Prostate gland (tissue), 2 donors: ENCODE measurements around the gene METRNL. TPM values are rescaled to one million over a fixed set of nuclear protein-coding genes. Genes with fewer than 3 reads are reported as not detected.
"Not testable (repeated sequence)": the region's sequence is repeated elsewhere in the genome, so short reads cannot be mapped to it uniquely, and the experiment has no call there.

Experiments used
- DNase-seq: peaks from one replicate; pipeline ENCODE4 v3.0.0-alpha.2; 2019; ENCODE audit warnings: low spot score
- H3K27ac ChIP-seq, 2 donors: fragments of 200-600 bp; sonication (generic); 2 replicates each; pipeline ENCODE4 v1.5.1; 2017 to 2019
- H3K27me3 ChIP-seq: fragments of 200-600 bp; sonication (generic); replicated peaks from 2 replicates; pipeline ENCODE4 v1.5.1; 2019; ENCODE audit not compliant: insufficient read depth
- H3K36me3 ChIP-seq, 2 donors: fragments of 200-600 bp; sonication (generic); 1 replicate in 1 of 2; 2 replicates in 1 of 2; pipeline versions ENCODE4 v1.5.1 to v1.8.1; 2017 to 2019
- H3K4me1 ChIP-seq: fragments of 200-600 bp; sonication (generic); replicated peaks from 2 replicates; pipeline ENCODE4 v1.5.1; 2019
- H3K4me3 ChIP-seq, 2 donors: fragments of 200-600 bp; sonication (generic); 2 replicates each; pipeline ENCODE4 v1.5.1; 2017 to 2019
- H3K9me3 ChIP-seq: fragments of 200-600 bp; sonication (generic); 2 replicates; pipeline ENCODE4 v1.5.1; 2017
- POLR2A ChIP-seq: fragments of 450-650 bp; IDR thresholded peaks from one replicate; pipeline ENCODE4 v1.6.1; 2016; ENCODE audit warnings: antibody characterized with exemption, mild to moderate bottlenecking
- POLR2AphosphoS5 ChIP-seq: sonication (generic); formaldehyde crosslinking; IDR thresholded peaks from one replicate; pipeline ENCODE4 v1.6.1; 2017; ENCODE audit warnings: antibody characterized with exemption
- WGBS: methylation state at CpG from one replicate; pipeline ENCODE4 v1.1.5; 2018; 5-methylcytosine and 5-hydroxymethylcytosine counted together
- intact Hi-C: fragments of 100-400 bp; cut with DNase I; formaldehyde crosslinking; loops from one replicate; pipeline ENCODE4 v1.14.2; 2022
- total RNA-seq, 2 donors: library from RNA; depleted of rRNA; stranded (reverse); fragments of >200 nt; gene quantifications; one replicate each; pipeline ENCODE4 v1.1.0, GENCODE V29; 2016
- TF ChIP-seq, protein P1 (sequence below), 4 experiments: fragments of 200-600 bp in 2 of 4; fragments of 450-650 bp in 2 of 4; sonication (generic) in 2 of 4; IDR thresholded peaks; 1 replicate in 3 of 4; 2 replicates in 1 of 4; pipeline ENCODE4 v1.5.1; 2016 to 2019; ENCODE audit warnings: antibody characterized with exemption in 4 of 4, mild to moderate bottlenecking in 2 of 4, moderate library complexity in 2 of 4

The METRNL gene
- total RNA-seq, 2 donors from 2014 or later: 22.4 to 59.4 TPM

GRCh38 chr17:83118071-83118841 lies 38.8 kb downstream of the METRNL start:
- no peak for DNase-seq
- Histone ChIP-seq H3K4me3 (no peak overlapping the region), H3K27ac (no peak overlapping the region)

GRCh38 chr17:83119987-83120864 lies 40.8 kb downstream of the METRNL start:
- peaks cover 3% of the 10 kb centered on the region for H3K27me3 ChIP-seq
- H3K36me3 ChIP-seq: no peaks in the 10 kb centered on the region
- intact Hi-C loops: no loop called here
- no peak overlapping the region for H3K27ac ChIP-seq
- H3K4me1 ChIP-seq: no peaks in the 10 kb centered on the region
- no peak for DNase-seq
- TF ChIP-seq, protein P1, sequence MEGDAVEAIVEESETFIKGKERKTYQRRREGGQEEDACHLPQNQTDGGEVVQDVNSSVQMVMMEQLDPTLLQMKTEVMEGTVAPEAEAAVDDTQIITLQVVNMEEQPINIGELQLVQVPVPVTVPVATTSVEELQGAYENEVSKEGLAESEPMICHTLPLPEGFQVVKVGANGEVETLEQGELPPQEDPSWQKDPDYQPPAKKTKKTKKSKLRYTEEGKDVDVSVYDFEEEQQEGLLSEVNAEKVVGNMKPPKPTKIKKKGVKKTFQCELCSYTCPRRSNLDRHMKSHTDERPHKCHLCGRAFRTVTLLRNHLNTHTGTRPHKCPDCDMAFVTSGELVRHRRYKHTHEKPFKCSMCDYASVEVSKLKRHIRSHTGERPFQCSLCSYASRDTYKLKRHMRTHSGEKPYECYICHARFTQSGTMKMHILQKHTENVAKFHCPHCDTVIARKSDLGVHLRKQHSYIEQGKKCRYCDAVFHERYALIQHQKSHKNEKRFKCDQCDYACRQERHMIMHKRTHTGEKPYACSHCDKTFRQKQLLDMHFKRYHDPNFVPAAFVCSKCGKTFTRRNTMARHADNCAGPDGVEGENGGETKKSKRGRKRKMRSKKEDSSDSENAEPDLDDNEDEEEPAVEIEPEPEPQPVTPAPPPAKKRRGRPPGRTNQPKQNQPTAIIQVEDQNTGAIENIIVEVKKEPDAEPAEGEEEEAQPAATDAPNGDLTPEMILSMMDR (IDR thresholded peaks at IDR 0.05): no peak
- no peak for TF ChIP-seq POLR2A
- TF ChIP-seq POLR2AphosphoS5: no peak
- WGBS: 69% methylated on average over 25 of the region's 25 CpGs
- H3K4me3 ChIP-seq: no peak overlapping the region
- no peaks in the 10 kb centered on the region for H3K9me3 ChIP-seq

More at GRCh38 chr17:83118071-83118841, 38.8 kb downstream of the METRNL start:
- Histone ChIP-seq H3K4me1 (no peaks in the 10 kb centered on the region), H3K27me3 (peaks cover 3% of the 10 kb centered on the region), H3K36me3 (no peaks in the 10 kb centered on the region), H3K9me3 (no peaks in the 10 kb centered on the region)
- WGBS: 85% methylated on average over 22 of the region's 22 CpGs
- intact Hi-C loops: no loop called here
- TF ChIP-seq, protein P1 (IDR thresholded peaks at IDR 0.05): no peak
- TF ChIP-seq POLR2A: no peak

GRCh38 chr17:83121473-83121872 lies 42.1 kb downstream of the METRNL start:
- H3K27ac ChIP-seq, H3K9me3 ChIP-seq, intact Hi-C loops, H3K4me1 ChIP-seq, DNase-seq, H3K36me3 ChIP-seq, H3K27me3 ChIP-seq, H3K4me3 ChIP-seq: not testable (repeated sequence)
- 73% methylated on average over 12 of the region's 12 CpGs for WGBS

DNA sequence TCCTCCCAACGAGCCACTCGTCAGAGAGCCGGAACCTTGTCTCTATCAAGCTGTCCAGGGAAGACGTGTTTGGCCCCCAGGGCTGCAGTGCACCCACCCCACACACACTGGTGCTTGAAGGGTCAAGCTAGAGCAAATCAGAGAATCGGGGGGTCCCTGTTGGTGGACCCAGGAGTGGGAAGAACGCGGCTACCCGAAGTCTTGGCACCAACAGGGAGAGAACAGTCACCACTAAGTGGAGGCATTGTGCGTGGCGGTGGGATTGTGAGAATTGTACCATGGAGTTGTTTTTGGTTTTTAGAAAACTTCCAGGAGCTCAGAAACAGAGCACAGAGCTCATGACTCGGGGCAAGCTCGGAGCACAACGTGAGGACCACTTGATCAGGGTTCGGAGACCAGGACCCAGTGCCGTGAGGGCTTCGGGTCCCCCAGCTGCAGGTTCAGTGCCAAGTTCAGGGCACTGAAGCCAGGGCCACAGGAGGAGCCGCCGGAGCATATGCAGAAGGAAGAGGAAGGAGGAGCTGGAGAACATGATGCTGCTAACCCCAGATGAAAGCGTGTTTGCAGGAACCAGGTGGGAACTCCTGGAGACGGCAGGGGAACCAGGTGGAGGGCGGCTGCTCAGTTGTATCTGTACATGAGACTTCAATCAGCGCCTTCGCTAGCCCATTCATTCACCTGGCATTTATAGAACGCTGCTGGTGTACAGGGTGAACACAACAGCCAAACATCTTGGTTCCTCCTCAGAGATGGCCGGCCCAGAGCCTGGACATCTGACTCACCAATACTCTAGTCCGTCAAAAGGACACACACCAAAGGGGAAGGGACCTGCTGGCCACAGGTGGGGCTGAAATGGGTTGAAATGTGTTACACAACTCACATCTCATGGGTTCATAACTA lies 42.8 kb downstream of the METRNL start:
- intact Hi-C loops: no loop called here
- no peaks in the 10 kb centered on the region for H3K36me3 ChIP-seq
- H3K4me3 ChIP-seq: no peak overlapping the region
- H3K27me3 ChIP-seq: peaks cover 3% of the 10 kb centered on the region
- H3K27ac ChIP-seq: no peak overlapping the region
- no peak for DNase-seq
- no peaks in the 10 kb centered on the region for H3K4me1 ChIP-seq
- H3K9me3 ChIP-seq: no peaks in the 10 kb centered on the region
- WGBS: 88% methylated on average over 26 of the region's 26 CpGs
- TF ChIP-seq, protein P1 (IDR thresholded peaks at IDR 0.05): no peak
- TF ChIP-seq POLR2AphosphoS5 (no peak), POLR2A (no peak)

- H3K4me1 ChIP-seq: no peaks in the 10 kb centered on the region
- no peak overlapping the region for H3K27ac ChIP-seq
- H3K9me3 ChIP-seq: no peaks in the 10 kb centered on the region
- no peak for DNase-seq
- H3K4me3 ChIP-seq: no peak overlapping the region
- H3K36me3 ChIP-seq: no peaks in the 10 kb centered on the region
- no peak for TF ChIP-seq POLR2A
- intact Hi-C loops: no loop called here
- H3K27me3 ChIP-seq: peaks cover 3% of the 10 kb centered on the region
- 89% methylated on average over 16 of the region's 16 CpGs for WGBS
Measured at GRCh38 chr17:83122834-83123233, 43.4 kb downstream of the METRNL start.
